T-helper 17 cell (primary cell): ENCODE data around the gene UPF3A. TPM values are rescaled to one million over a fixed set of nuclear protein-coding genes. Genes with fewer than 3 reads are reported as not detected.
"Not testable (repeated sequence)": the region's sequence is repeated elsewhere in the genome, so short reads cannot be mapped to it uniquely, and the experiment has no call there.

ENCODE experiments used
- ATAC-seq: fragments of 150-1000 bp; cut with Tn5 transposase; 2 replicates; pipeline ENCODE4 v1.10.0; 2021; ENCODE audit warnings: mild to moderate bottlenecking, moderate library complexity
- DNase-seq, 3 donors: peaks; one replicate each; pipeline versions ENCODE4 v3.0.0 to v3.0.0-alpha.2; 2020 to 2021
- H3K9me3 ChIP-seq: one replicate; pipeline ENCODE4 v1.7.0; 2013; ENCODE audit warnings: low read length, mild to moderate bottlenecking; ENCODE audit not compliant: control insufficient read depth, poor library complexity, severe bottlenecking
- H3K27ac Mint-ChIP-seq: one replicate; pipeline ENCODE4 v1.8.0; 2022; ENCODE audit warnings: mild to moderate bottlenecking, moderate library complexity, mixed read lengths
- H3K27me3 Mint-ChIP-seq: one replicate; pipeline ENCODE4 v1.8.0; 2022; ENCODE audit warnings: mixed read lengths
- H3K36me3 Mint-ChIP-seq: one replicate; pipeline ENCODE4 v1.8.0; 2022; ENCODE audit warnings: low read depth, mixed read lengths
- H3K4me1 Mint-ChIP-seq: one replicate; pipeline ENCODE4 v1.8.0; 2022; ENCODE audit warnings: mild to moderate bottlenecking, mixed read lengths
- H3K4me3 Mint-ChIP-seq: one replicate; pipeline ENCODE4 v1.8.0; 2022; ENCODE audit warnings: mild to moderate bottlenecking, moderate library complexity, mixed read lengths
- total RNA-seq, 4 donors: library from RNA in 2 of 4; stranded (reverse) in 2 of 4; gene quantifications; one replicate each; pipeline ENCODE4 v1.2.3 and lab custom pipeline; 2022 to 2026

UPF3A gene
- total RNA-seq, 2 donors from 2014 or later, result 33.2 to 52.4 TPM

DNA sequence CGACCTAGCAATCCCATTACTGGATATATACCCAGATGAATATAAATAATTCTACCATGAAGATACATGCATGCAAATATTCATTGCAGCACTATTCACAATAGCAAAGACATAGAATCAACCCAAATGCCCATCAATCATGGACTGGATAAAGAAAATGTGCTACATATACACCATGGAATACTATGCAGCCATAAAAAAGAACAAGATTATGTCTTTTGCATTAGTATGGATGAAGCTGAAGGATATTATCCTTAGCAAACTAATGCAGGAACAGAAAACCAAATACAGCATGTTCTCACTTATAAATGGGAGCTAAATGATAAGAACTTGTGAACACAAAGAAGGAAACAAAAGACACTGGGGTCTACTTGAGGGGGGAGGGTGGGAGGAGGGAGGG, 55.1 kb downstream of the UPF3A start:
- not testable (repeated sequence) for H3K9me3 ChIP-seq, H3K36me3 Mint-ChIP-seq, DNase-seq, H3K27ac Mint-ChIP-seq, H3K27me3 Mint-ChIP-seq, ATAC-seq, H3K4me3 Mint-ChIP-seq
- H3K4me1 Mint-ChIP-seq, result peaks cover 11% of the 10 kb centered on the region

- H3K27me3 Mint-ChIP-seq, result peaks cover 7% of the 10 kb centered on the region
- H3K4me1 Mint-ChIP-seq, result peaks cover 10% of the 10 kb centered on the region
- ATAC-seq (no peak), DNase-seq (no peak)
- no peak overlapping the region for H3K4me3 Mint-ChIP-seq
- H3K9me3 ChIP-seq, result no peaks in the 10 kb centered on the region
- H3K27ac Mint-ChIP-seq, result no peak overlapping the region
- H3K36me3 Mint-ChIP-seq, result no peaks in the 10 kb centered on the region
Observed at GRCh38 chr13:114338959-114339358, 57.6 kb downstream of the UPF3A start.

- peaks cover 5% of the 10 kb centered on the region for H3K4me1 Mint-ChIP-seq
- ATAC-seq (peak; percentile 50), DNase-seq (no peak)
- H3K27ac Mint-ChIP-seq, result no peak overlapping the region
- H3K9me3 ChIP-seq, result no peaks in the 10 kb centered on the region
- peaks cover 7% of the 10 kb centered on the region for H3K27me3 Mint-ChIP-seq
- H3K4me3 Mint-ChIP-seq, result no peak overlapping the region
- no peaks in the 10 kb centered on the region for H3K36me3 Mint-ChIP-seq
Observed at GRCh38 chr13:114339857-114340534, 58.6 kb downstream of the UPF3A start.

DNA sequence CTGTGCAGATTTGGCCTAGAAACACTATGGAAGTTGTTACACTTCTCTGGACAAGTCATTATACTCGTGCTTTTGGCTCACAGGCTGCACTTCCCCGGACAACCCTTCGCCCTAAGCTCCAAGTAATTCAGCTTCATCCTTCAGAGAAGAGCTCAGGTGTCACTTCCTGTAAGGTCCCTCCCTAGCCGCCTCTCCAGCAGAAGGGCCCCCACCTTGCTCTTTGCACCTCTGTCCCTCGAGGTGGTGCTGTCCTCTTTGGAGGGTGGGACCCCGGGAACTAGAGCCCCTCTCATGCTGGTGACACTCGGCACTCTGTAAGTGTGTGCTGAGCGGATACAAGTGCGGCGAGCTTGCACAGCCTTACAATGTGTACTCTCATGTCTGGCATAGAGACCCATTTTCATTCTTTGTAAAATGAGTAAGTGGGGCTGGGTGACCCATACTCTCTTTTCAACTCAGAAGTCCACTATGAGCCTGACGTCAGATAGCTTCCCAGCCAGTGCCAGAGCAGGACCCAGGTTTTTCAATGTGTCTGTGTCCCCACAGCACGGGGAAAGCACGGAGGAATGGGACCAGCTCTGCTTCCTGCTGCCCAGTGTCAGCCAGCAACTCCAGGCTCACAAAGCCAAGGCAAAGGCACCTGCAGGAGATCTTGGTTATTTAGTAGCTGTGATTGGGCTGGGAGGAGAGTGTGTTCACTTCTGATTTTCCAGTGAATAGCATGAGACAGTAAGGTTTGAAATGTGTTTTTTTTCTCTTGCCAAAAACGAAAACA, 59.8 kb downstream of the UPF3A start:
- no peak overlapping the region for H3K27ac Mint-ChIP-seq
- peaks cover 3% of the 10 kb centered on the region for H3K4me1 Mint-ChIP-seq
- DNase-seq, result no peak
- no peak overlapping the region for H3K4me3 Mint-ChIP-seq
- ATAC-seq, result no peak
- H3K36me3 Mint-ChIP-seq, result no peaks in the 10 kb centered on the region
- H3K9me3 ChIP-seq, result no peaks in the 10 kb centered on the region
- peaks cover 10% of the 10 kb centered on the region for H3K27me3 Mint-ChIP-seq

- H3K4me3 Mint-ChIP-seq, H3K4me1 Mint-ChIP-seq, H3K27ac Mint-ChIP-seq, ATAC-seq, H3K36me3 Mint-ChIP-seq, DNase-seq, H3K9me3 ChIP-seq: not testable (repeated sequence)
- H3K27me3 Mint-ChIP-seq, result peaks cover 40% of the 10 kb centered on the region
Observed at GRCh38 chr13:114347256-114347655, 65.9 kb downstream of the UPF3A start.

GRCh38 chr13:114352763-114353162, 71.4 kb downstream of the UPF3A start:
- H3K27ac Mint-ChIP-seq, result not testable (repeated sequence)

GRCh38 chr13:114353382-114353781, 72.0 kb downstream of the UPF3A start:
- not testable (repeated sequence) for H3K27ac Mint-ChIP-seq

More at GRCh38 chr13:114352763-114353162, 71.4 kb downstream of the UPF3A start:
- H3K36me3 Mint-ChIP-seq, H3K9me3 ChIP-seq, ATAC-seq, H3K4me1 Mint-ChIP-seq, H3K4me3 Mint-ChIP-seq: not testable (repeated sequence)
- peak in 1 of 3 donors; percentile 13 for DNase-seq
- H3K27me3 Mint-ChIP-seq, result peaks cover 29% of the 10 kb centered on the region

More at GRCh38 chr13:114353382-114353781, 72.0 kb downstream of the UPF3A start:
- H3K9me3 ChIP-seq, H3K4me1 Mint-ChIP-seq, H3K36me3 Mint-ChIP-seq, ATAC-seq, H3K4me3 Mint-ChIP-seq, DNase-seq: not testable (repeated sequence)
- H3K27me3 Mint-ChIP-seq, result peaks cover 22% of the 10 kb centered on the region

Other genes starting within 250 kb of the UPF3A start
- gene RASA3, start 149.0 kb upstream of the UPF3A start, total RNA-seq, result 100 to 1,000 TPM; 204 to 215 TPM
- not detected for gene CFAP97D2, start 102.3 kb upstream of the UPF3A start, total RNA-seq
- 10 to 100 TPM; 47.8 to 69.3 TPM for gene CDC16, start 46.7 kb upstream of the UPF3A start, total RNA-seq
- 10 to 100 TPM; 10.2 to 12.1 TPM for gene CHAMP1, start 32.9 kb downstream of the UPF3A start, total RNA-seq